Measurements from ENCODE around the gene GRIP2.

Gene GRIP2

DNA sequence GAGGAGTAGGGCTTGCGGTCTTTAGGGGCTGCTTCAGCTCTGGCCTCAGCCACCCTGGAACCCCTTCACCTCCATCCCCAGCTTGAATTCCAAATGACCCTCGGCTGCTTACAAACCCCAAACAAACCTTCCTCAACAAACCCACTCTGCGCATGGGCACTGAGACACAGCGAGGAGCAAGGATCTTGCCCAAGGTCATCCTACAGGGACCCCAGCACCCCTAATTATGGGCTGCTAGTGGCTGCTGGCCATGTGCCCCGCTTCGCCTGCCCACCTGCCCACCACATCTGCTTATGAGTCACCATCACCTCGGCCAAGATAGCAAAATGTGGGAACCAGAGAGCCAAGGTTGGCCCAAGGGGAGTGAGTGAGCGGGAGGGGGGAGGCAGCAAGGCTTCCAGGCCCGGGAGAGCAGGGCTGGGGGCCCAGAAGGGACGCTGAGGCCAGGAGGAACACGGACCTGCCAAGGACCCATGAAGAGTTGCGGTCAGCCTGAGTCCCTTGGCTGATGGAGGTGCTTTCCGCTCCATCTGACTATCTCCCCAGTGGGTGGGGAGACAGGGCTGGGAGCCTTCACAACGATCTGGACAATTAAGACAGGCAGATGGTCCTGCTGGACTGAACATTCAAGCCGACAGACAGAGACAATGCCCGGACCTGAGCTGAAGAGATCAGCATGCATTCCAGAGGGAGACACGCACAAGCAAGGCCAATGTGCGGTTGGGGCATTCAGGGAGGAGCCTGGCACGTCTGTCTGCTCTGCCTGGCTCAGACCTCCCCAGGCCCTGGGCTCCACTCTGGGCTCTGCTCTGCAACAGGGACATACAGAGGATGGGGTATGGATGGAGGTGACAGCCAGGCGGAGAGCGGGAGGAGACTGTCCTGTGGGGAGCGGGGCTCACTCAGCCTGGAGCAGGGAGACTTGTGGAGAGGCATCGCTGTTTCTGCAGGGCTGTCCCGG lies 10.8 kb upstream of the GRIP2 start:
- TF ChIP-seq POLR2A (IDR thresholded peaks at IDR 0.05; ENCODE audit: extremely low read depth, insufficient read length) (no peak), MYC (IDR thresholded peaks at IDR 0.05; ENCODE audit: low read depth, low read length) (no peak), CTCF (IDR thresholded peaks at IDR 0.05; ENCODE audit: low read depth, low read length) (no peak), MAX (IDR thresholded peaks at IDR 0.05; ENCODE audit: low read depth, low read length) (no peak)
- no peak for DNase-seq (ENCODE audit: low read depth)
- H3K4me3 ChIP-seq (ENCODE audit: low read depth, low read length) = no peak overlapping the region

GRCh38 chr3:14550181-14550580 lies 10.0 kb upstream of the GRIP2 start:
- no peak overlapping the region for H3K4me3 ChIP-seq (ENCODE audit: low read depth, low read length)
- TF ChIP-seq MAX (IDR thresholded peaks at IDR 0.05; ENCODE audit: low read depth, low read length) = no peak
- no peak for TF ChIP-seq MYC (IDR thresholded peaks at IDR 0.05; ENCODE audit: low read depth, low read length)
- no peak for TF ChIP-seq POLR2A (IDR thresholded peaks at IDR 0.05; ENCODE audit: extremely low read depth, insufficient read length)
- no peak for TF ChIP-seq CTCF (IDR thresholded peaks at IDR 0.05; ENCODE audit: low read depth, low read length)
- no peak for DNase-seq (ENCODE audit: low read depth)

GRCh38 chr3:14549256-14549919 lies 9.2 kb upstream of the GRIP2 start:
- no peak overlapping the region for H3K4me3 ChIP-seq (ENCODE audit: low read depth, low read length)
- TF ChIP-seq CTCF (IDR thresholded peaks at IDR 0.05; ENCODE audit: low read depth, low read length) (peak; percentile 48), POLR2A (IDR thresholded peaks at IDR 0.05; ENCODE audit: extremely low read depth, insufficient read length) (no peak), MAX (IDR thresholded peaks at IDR 0.05; ENCODE audit: low read depth, low read length) (no peak), MYC (IDR thresholded peaks at IDR 0.05; ENCODE audit: low read depth, low read length) (no peak)
- peak; percentile 42 for DNase-seq (ENCODE audit: low read depth)

GRCh38 chr3:14548321-14548729 lies 8.2 kb upstream of the GRIP2 start:
- peak; percentile 68 for DNase-seq (ENCODE audit: low read depth)
- H3K4me3 ChIP-seq (ENCODE audit: low read depth, low read length) = no peak overlapping the region
- TF ChIP-seq POLR2A (IDR thresholded peaks at IDR 0.05; ENCODE audit: extremely low read depth, insufficient read length) = no peak
- TF ChIP-seq CTCF (IDR thresholded peaks at IDR 0.05; ENCODE audit: low read depth, low read length) = peak; percentile 74

GRCh38 chr3:14547693-14548092 lies 7.6 kb upstream of the GRIP2 start:
- DNase-seq (ENCODE audit: low read depth) = no peak
- TF ChIP-seq POLR2A (IDR thresholded peaks at IDR 0.05; ENCODE audit: extremely low read depth, insufficient read length) (no peak), MYC (IDR thresholded peaks at IDR 0.05; ENCODE audit: low read depth, low read length) (no peak), CTCF (IDR thresholded peaks at IDR 0.05; ENCODE audit: low read depth, low read length) (no peak), MAX (IDR thresholded peaks at IDR 0.05; ENCODE audit: low read depth, low read length) (no peak)
- H3K4me3 ChIP-seq (ENCODE audit: low read depth, low read length) = no peak overlapping the region
